Astrocyte (in vitro differentiated cells and primary cell): ENCODE results near the gene FZD7. TPM values are rescaled to one million over a fixed set of nuclear protein-coding genes. Genes with fewer than 3 reads are reported as not detected.

Source experiments
- DNase-seq: peaks from one replicate; pipeline ENCODE4 v3.0.0-alpha.2; 2010; ENCODE audit warnings: low read depth
- FAIRE-seq: peaks from 2 replicates; lab custom pipeline; 2011; peaks lifted over from hg19 to GRCh38; lab: Jason Lieb, UNC
- H2AFZ ChIP-seq: 2 replicates; pipeline ENCODE4 v1.6.0; 2012; ENCODE audit warnings: low read depth, low read length, inconsistent platforms
- H3K27ac ChIP-seq: 2 replicates; pipeline ENCODE4 v1.5.1; 2011; ENCODE audit warnings: low read depth, low read length, inconsistent platforms
- H3K27me3 ChIP-seq: 2 replicates; pipeline ENCODE4 v1.6.0; 2011; ENCODE audit warnings: low read length, inconsistent platforms; ENCODE audit not compliant: insufficient read depth
- H3K36me3 ChIP-seq: 2 replicates; pipeline ENCODE4 v1.5.1; 2011; ENCODE audit warnings: low read length, inconsistent platforms; ENCODE audit not compliant: insufficient read depth
- H3K4me1 ChIP-seq: 2 replicates; pipeline ENCODE4 v1.5.1; 2011; ENCODE audit warnings: low read length, inconsistent platforms; ENCODE audit not compliant: insufficient read depth
- H3K4me2 ChIP-seq: 2 replicates; pipeline ENCODE4 v1.6.0; 2012; ENCODE audit warnings: low read length, inconsistent platforms
- H3K4me3 ChIP-seq: 2 replicates; pipeline ENCODE4 v1.5.1; 2011; ENCODE audit warnings: low read depth, mild to moderate bottlenecking, low read length, inconsistent platforms; ENCODE audit not compliant: insufficient read depth
- H3K79me2 ChIP-seq: 2 replicates; pipeline ENCODE4 v1.6.0; 2012; ENCODE audit warnings: mild to moderate bottlenecking, low read length, inconsistent platforms; ENCODE audit not compliant: insufficient read depth
- H3K9ac ChIP-seq: 2 replicates; pipeline ENCODE4 v1.6.0; 2012; ENCODE audit warnings: mild to moderate bottlenecking, low read length, inconsistent platforms
- H3K9me3 ChIP-seq: 2 replicates; pipeline ENCODE4 v1.5.1; 2012; ENCODE audit warnings: low read depth, mild to moderate bottlenecking, low read length, inconsistent platforms; ENCODE audit not compliant: insufficient read depth
- H4K20me1 ChIP-seq: 2 replicates; pipeline ENCODE4 v1.6.0; 2012; ENCODE audit warnings: low read length, inconsistent platforms; ENCODE audit not compliant: insufficient read depth
- H3K27ac Mint-ChIP-seq: one replicate; pipeline ENCODE4 v1.8.0; 2021; ENCODE audit warnings: mild to moderate bottlenecking, mixed read lengths; ENCODE audit not compliant: unreplicated experiment
- H3K27me3 Mint-ChIP-seq: one replicate; pipeline ENCODE4 v1.8.0; 2021; ENCODE audit warnings: low read depth, mixed read lengths; ENCODE audit not compliant: unreplicated experiment
- H3K36me3 Mint-ChIP-seq: one replicate; pipeline ENCODE4 v1.8.0; 2021; ENCODE audit warnings: low read depth, mixed read lengths; ENCODE audit not compliant: unreplicated experiment
- H3K4me1 Mint-ChIP-seq: one replicate; pipeline ENCODE4 v1.8.0; 2021; ENCODE audit warnings: low read depth, mixed read lengths; ENCODE audit not compliant: unreplicated experiment
- H3K4me3 Mint-ChIP-seq: one replicate; pipeline ENCODE4 v1.8.0; 2021; ENCODE audit warnings: mild to moderate bottlenecking, moderate library complexity, mixed read lengths; ENCODE audit not compliant: unreplicated experiment
- H3K9me3 Mint-ChIP-seq: one replicate; pipeline ENCODE4 v1.8.0; 2021; ENCODE audit warnings: mild to moderate bottlenecking, mixed read lengths; ENCODE audit not compliant: unreplicated experiment
- CTCF ChIP-seq: IDR thresholded peaks from 2 replicates; pipeline ENCODE4 v1.5.1; 2011; ENCODE audit warnings: low read depth, mild to moderate bottlenecking, inconsistent platforms, low read length, moderate library complexity; ENCODE audit not compliant: insufficient read depth
- EZH2 ChIP-seq: IDR thresholded peaks from 2 replicates; pipeline ENCODE4 v1.6.1; 2012; ENCODE audit warnings: mild to moderate bottlenecking, low read length, inconsistent platforms; ENCODE audit not compliant: insufficient read depth
- total RNA-seq: library from RNA; stranded (reverse); gene quantifications from 2 replicates; pipeline ENCODE4 v1.2.1, GENCODE V29; 2021

The FZD7 gene
- total RNA-seq, 1 donor from 2014 or later: 61.5 TPM

- no peak overlapping the region for H3K4me3 Mint-ChIP-seq
- no peaks in the 10 kb centered on the region for H3K4me1 ChIP-seq
Observed at GRCh38 chr2:201987426-201987825, 46.2 kb upstream of the FZD7 start.

GRCh38 chr2:201990069-201990468, 43.6 kb upstream of the FZD7 start:
- TF ChIP-seq EZH2: no peak
- no peak for TF ChIP-seq CTCF
- peaks cover 5% of the 10 kb centered on the region for H3K4me1 Mint-ChIP-seq
- Histone ChIP-seq H3K4me1 (no peaks in the 10 kb centered on the region), H3K36me3 (no peaks in the 10 kb centered on the region), H3K27ac (no peak overlapping the region), H3K27me3 (no peaks in the 10 kb centered on the region), H3K9me3 (no peaks in the 10 kb centered on the region), H2AFZ (no peak overlapping the region), H3K79me2 (no peaks in the 10 kb centered on the region), H4K20me1 (no peaks in the 10 kb centered on the region), H3K4me2 (no peak overlapping the region), H3K9ac (no peak overlapping the region), H3K4me3 (no peak overlapping the region)
- peaks cover 5% of the 10 kb centered on the region for H3K9me3 Mint-ChIP-seq
- no peaks in the 10 kb centered on the region for H3K36me3 Mint-ChIP-seq
- no peak for FAIRE-seq
- no peak for DNase-seq
- peaks cover 6% of the 10 kb centered on the region for H3K27me3 Mint-ChIP-seq
- H3K4me3 Mint-ChIP-seq: no peak overlapping the region
- H3K27ac Mint-ChIP-seq: no peak overlapping the region

More at GRCh38 chr2:201987426-201987825, 46.2 kb upstream of the FZD7 start:
- Histone ChIP-seq H3K27ac (no peak overlapping the region), H3K9ac (no peak overlapping the region), H3K4me2 (no peak overlapping the region), H4K20me1 (no peaks in the 10 kb centered on the region), H2AFZ (no peak overlapping the region), H3K9me3 (no peaks in the 10 kb centered on the region), H3K27me3 (no peaks in the 10 kb centered on the region), H3K4me3 (no peak overlapping the region), H3K36me3 (no peaks in the 10 kb centered on the region), H3K79me2 (no peaks in the 10 kb centered on the region)
- no peak for FAIRE-seq
- H3K4me1 Mint-ChIP-seq: peaks cover 5% of the 10 kb centered on the region
- peaks cover 5% of the 10 kb centered on the region for H3K27me3 Mint-ChIP-seq
- H3K27ac Mint-ChIP-seq: no peak overlapping the region
- DNase-seq: no peak
- H3K36me3 Mint-ChIP-seq: no peaks in the 10 kb centered on the region
- TF ChIP-seq EZH2: no peak
- H3K9me3 Mint-ChIP-seq: peaks cover 2% of the 10 kb centered on the region

DNA sequence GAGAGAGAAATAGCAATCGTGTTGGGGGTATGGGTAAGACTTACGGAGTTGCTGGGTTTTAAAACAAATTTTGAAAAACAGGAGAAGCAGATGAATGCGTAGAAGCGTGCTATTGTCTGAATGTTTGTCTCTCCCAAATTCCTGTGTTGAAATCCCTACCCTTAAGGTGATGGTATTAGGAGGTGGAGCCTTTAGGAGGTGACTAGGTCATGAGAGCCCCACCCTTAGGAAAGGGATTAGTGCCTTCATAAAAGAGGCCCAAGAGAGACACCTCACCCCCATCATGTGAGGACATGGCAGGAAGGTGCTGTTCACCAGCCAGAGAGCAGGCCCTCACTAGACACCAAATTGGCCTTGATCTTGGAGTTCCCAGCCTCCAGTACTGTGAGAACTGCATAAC, 40.7 kb upstream of the FZD7 start:
- H4K20me1 ChIP-seq: no peaks in the 10 kb centered on the region
- H3K4me3 Mint-ChIP-seq: no peak overlapping the region
- H3K79me2 ChIP-seq: no peaks in the 10 kb centered on the region
- DNase-seq (no peak), FAIRE-seq (no peak)
- H2AFZ ChIP-seq: no peak overlapping the region
- no peaks in the 10 kb centered on the region for H3K27me3 ChIP-seq
- no peaks in the 10 kb centered on the region for H3K4me1 ChIP-seq
- no peaks in the 10 kb centered on the region for H3K4me1 Mint-ChIP-seq
- H3K4me2 ChIP-seq: no peak overlapping the region
- H3K36me3 Mint-ChIP-seq: no peaks in the 10 kb centered on the region
- no peak overlapping the region for H3K9ac ChIP-seq
- no peaks in the 10 kb centered on the region for H3K9me3 ChIP-seq
- H3K9me3 Mint-ChIP-seq: peaks cover 5% of the 10 kb centered on the region
- no peaks in the 10 kb centered on the region for H3K36me3 ChIP-seq
- H3K27ac Mint-ChIP-seq: no peak overlapping the region
- TF ChIP-seq EZH2: no peak
- TF ChIP-seq CTCF: no peak
- no peak overlapping the region for H3K27ac ChIP-seq
- H3K27me3 Mint-ChIP-seq: peaks cover 8% of the 10 kb centered on the region
- H3K4me3 ChIP-seq: no peak overlapping the region
